ENCODE results near the gene SNRNP40.

The SNRNP40 gene

GRCh38 chr1:31302709-31303441 is 6.3 kb upstream of the SNRNP40 start:
- H3K4me1 ChIP-seq (ENCODE audit: insufficient read depth, poor library complexity, severe bottlenecking): no peaks in the 10 kb centered on the region
- DNase-seq (ENCODE audit: low spot score) (no peak), ATAC-seq (ENCODE audit: low read depth) (no peak)
- no peak for TF ChIP-seq CTCF (IDR thresholded peaks at IDR 0.05; ENCODE audit: poor library complexity, severe bottlenecking)
- H3K27me3 ChIP-seq (ENCODE audit: insufficient read depth, poor library complexity, severe bottlenecking): no peaks in the 10 kb centered on the region
- H3K36me3 ChIP-seq (ENCODE audit: low read depth): peaks cover 3% of the 10 kb centered on the region; the same call in 1 of the 2 replicates
- no peaks in the 10 kb centered on the region for H3K9me3 ChIP-seq (ENCODE audit: severe bottlenecking)
- no peak overlapping the region for H3K27ac ChIP-seq (ENCODE audit: poor library complexity, severe bottlenecking)
- H3K4me3 ChIP-seq (ENCODE audit: severe bottlenecking): no peak overlapping the region

- no peak overlapping the region for H3K4me3 ChIP-seq (ENCODE audit: severe bottlenecking)
- H3K4me1 ChIP-seq (ENCODE audit: insufficient read depth, poor library complexity, severe bottlenecking): no peaks in the 10 kb centered on the region
- peaks cover 2% of the 10 kb centered on the region; the same call in 1 of the 2 replicates for H3K36me3 ChIP-seq (ENCODE audit: low read depth)
- TF ChIP-seq CTCF (IDR thresholded peaks at IDR 0.05; ENCODE audit: poor library complexity, severe bottlenecking): no peak
- no peak for DNase-seq (ENCODE audit: low spot score)
- no peak overlapping the region for H3K27ac ChIP-seq (ENCODE audit: poor library complexity, severe bottlenecking)
- ATAC-seq (ENCODE audit: low read depth): no peak
- no peaks in the 10 kb centered on the region for H3K9me3 ChIP-seq (ENCODE audit: severe bottlenecking)
- H3K27me3 ChIP-seq (ENCODE audit: insufficient read depth, poor library complexity, severe bottlenecking): no peaks in the 10 kb centered on the region
Observed at GRCh38 chr1:31300193-31300592, 3.6 kb upstream of the SNRNP40 start.

GRCh38 chr1:31299365-31299764 is 2.8 kb upstream of the SNRNP40 start:
- no peak overlapping the region for H3K4me3 ChIP-seq (ENCODE audit: severe bottlenecking)
- H3K36me3 ChIP-seq (ENCODE audit: low read depth): peaks cover 9% of the 10 kb centered on the region
- no peaks in the 10 kb centered on the region for H3K9me3 ChIP-seq (ENCODE audit: severe bottlenecking)
- H3K27ac ChIP-seq (ENCODE audit: poor library complexity, severe bottlenecking): no peak overlapping the region
- ATAC-seq (ENCODE audit: low read depth) (no peak), DNase-seq (ENCODE audit: low spot score) (no peak)
- H3K4me1 ChIP-seq (ENCODE audit: insufficient read depth, poor library complexity, severe bottlenecking): no peaks in the 10 kb centered on the region
- H3K27me3 ChIP-seq (ENCODE audit: insufficient read depth, poor library complexity, severe bottlenecking): no peaks in the 10 kb centered on the region
- TF ChIP-seq CTCF (IDR thresholded peaks at IDR 0.05; ENCODE audit: poor library complexity, severe bottlenecking): no peak

GRCh38 chr1:31297277-31298247 is 974 bp upstream of the SNRNP40 start:
- DNase-seq (ENCODE audit: low spot score) (no peak), ATAC-seq (ENCODE audit: low read depth) (peak; percentile 4; the same call in 1 of the 3 replicates)
- no peaks in the 10 kb centered on the region for H3K27me3 ChIP-seq (ENCODE audit: insufficient read depth, poor library complexity, severe bottlenecking)
- no peak for TF ChIP-seq CTCF (IDR thresholded peaks at IDR 0.05; ENCODE audit: poor library complexity, severe bottlenecking)
- H3K9me3 ChIP-seq (ENCODE audit: severe bottlenecking): no peaks in the 10 kb centered on the region
- peak overlapping the region; percentile 82 for H3K4me3 ChIP-seq (ENCODE audit: severe bottlenecking)
- peaks cover 26% of the 10 kb centered on the region for H3K36me3 ChIP-seq (ENCODE audit: low read depth)
- peak overlapping the region; percentile 42 for H3K27ac ChIP-seq (ENCODE audit: poor library complexity, severe bottlenecking)
- H3K4me1 ChIP-seq (ENCODE audit: insufficient read depth, poor library complexity, severe bottlenecking): no peaks in the 10 kb centered on the region
